Activated CD4-positive, alpha-beta T cell treated with anti-CD3 and anti-CD28 coated beads for 1 hour (primary cell): ENCODE data around the gene PAFAH1B1.
A peak's percentile ranks its signal among the peaks of the same experiment; 100 is the strongest.

Source experiments
- DNase-seq: peaks from one replicate; pipeline ENCODE4 v3.0.0-alpha.2; 2020

Gene PAFAH1B1

DNA sequence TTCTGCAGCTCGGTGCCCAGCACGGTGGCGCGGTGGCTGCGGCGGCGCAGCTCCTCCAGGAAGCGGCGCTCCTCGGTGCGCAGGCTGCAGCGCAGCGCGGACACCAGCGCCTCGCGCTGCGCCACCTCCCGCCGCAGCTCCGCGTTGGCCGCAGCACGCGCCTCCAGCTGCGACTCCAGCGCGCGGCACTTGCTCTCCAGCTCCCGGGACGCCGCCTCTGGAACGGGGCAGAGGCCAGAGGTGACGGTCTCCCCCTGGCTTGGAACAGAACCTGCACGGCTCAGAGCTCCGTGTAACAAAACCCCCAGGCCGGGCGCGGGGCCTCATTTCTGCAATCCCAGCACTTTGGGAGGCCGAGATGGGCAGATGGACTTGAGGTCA is 131.3 kb downstream of the PAFAH1B1 start:
- DNase-seq, result peak; percentile 21

DNA sequence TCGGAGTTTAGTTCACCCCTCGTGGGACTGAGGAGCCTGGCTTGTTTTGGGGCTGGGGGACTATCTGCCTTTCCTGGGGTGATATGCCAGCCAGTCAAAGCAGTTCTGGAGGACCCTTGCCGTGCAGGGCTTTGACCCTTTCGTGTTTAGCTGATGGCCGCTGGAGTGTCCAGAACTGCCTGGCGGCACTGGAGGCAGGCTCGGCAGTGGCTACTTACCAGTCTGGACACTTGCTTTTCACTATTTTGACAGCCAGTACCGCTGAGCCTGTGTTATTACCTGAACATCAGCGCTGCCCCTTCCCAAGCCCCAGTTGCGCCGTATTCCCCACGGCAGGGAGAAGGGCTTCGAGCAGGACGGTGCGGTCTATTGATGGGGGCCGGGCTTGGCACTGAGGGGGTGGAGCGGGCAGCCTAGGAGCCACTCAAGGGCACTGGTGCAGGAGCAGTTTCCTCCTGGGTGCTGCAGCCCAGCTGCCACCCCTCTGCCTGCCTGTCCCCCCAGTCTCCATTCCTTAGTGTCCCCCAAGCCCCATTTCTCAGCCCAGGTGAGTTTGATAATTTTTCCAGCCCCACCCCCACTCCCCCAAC is 137.4 kb downstream of the PAFAH1B1 start:
- no peak for DNase-seq

DNA sequence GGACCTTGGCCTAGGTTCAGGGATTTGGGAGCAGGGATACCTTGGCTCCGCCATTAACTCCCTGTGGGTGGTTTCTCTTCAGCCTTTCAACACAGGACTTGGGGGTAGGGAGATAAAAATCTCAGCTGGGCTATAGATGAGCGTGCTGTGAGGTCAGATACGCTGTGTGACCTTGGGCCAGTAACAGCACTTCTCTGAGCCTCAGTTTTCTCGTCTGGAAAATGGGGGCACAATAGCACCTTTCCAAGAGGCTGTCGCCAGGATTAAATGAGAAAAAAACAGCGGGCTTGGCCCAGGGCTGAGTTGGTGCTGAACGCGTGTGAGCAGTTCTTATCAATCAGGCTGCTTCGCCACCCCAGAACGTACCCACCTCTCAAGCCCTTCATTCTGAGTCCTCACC is 138.4 kb downstream of the PAFAH1B1 start:
- no peak for DNase-seq

DNA sequence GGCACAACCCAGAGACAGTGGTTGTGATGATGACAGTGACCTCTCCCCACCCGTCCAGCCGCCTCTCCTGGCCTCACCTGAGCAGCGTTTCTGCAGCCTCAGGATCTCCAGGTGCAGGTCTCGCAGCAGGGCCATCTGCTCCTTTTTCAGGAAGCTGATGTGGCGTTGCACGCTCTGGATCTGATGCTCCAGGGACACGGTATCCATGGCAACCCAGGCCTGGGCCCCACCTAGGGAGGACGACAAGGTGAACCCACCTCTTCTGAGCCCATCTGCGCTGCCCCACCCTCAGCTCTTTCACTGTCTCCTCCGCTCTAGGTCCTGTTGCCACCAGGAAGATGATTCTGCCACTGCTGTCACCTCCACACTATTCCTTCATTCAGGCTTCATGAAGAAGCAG is 141.5 kb downstream of the PAFAH1B1 start:
- DNase-seq, result no peak
